ENCODE measurements around the gene C3orf18.

C3orf18 gene

GRCh38 chr3:50567386-50568167, at the start of gene C3orf18:
Gene C3orf18 (minus strand): TSS chr3:50567747. CDS start chr3:50565699, 2,048 bp downstream.
- Histone ChIP-seq H3K27me3 (replicated peaks; ENCODE audit: control insufficient read depth, insufficient read depth, low read length) (no peaks in the 10 kb centered on the region), H3K4me1 (ENCODE audit: control insufficient read depth, insufficient read depth, low read length) (peaks cover 40% of the 10 kb centered on the region), H3K9me3 (ENCODE audit: control insufficient read depth, low read length) (no peaks in the 10 kb centered on the region)

DNA sequence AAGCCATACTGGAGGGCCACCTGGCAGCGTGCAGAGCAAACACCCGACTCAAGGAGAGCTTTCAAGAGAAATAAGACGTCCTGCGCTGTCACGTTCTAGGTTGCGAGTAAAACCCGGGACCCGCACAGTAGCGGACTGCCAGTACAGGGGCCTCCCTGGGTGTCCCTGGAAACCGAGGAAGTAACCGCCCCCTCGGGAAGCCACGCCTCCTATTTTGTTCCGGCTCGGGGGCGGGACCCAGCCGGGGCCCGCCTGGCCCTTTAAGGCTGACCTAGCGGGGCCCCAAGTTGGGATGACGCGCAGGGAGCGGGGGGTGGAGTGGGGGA, 49.2 kb upstream of the C3orf18 start:
- no peaks in the 10 kb centered on the region for H3K9me3 ChIP-seq (ENCODE audit: control insufficient read depth, low read length)
- H3K27me3 ChIP-seq (replicated peaks; ENCODE audit: control insufficient read depth, insufficient read depth, low read length), result no peaks in the 10 kb centered on the region
- H3K36me3 ChIP-seq (ENCODE audit: control insufficient read depth, insufficient read depth, low read length, severe bottlenecking), result no peaks in the 10 kb centered on the region
- H3K9ac ChIP-seq (ENCODE audit: low read length), result peak overlapping the region; percentile 69
- peak; percentile 97 for DNase-seq (ENCODE audit: low read depth)
- H3K4me3 ChIP-seq (ENCODE audit: low read length), result peak overlapping the region; percentile 89
- peaks cover 35% of the 10 kb centered on the region for H3K4me1 ChIP-seq (ENCODE audit: control insufficient read depth, insufficient read depth, low read length)

More at GRCh38 chr3:50567386-50568167, at the start of gene C3orf18:
- peak; percentile 91 for DNase-seq (ENCODE audit: low read depth)
- Histone ChIP-seq H3K36me3 (ENCODE audit: control insufficient read depth, insufficient read depth, low read length, severe bottlenecking) (no peaks in the 10 kb centered on the region), H3K9ac (ENCODE audit: low read length) (peak within 1 kb of the TSS; percentile 98), H3K4me3 (ENCODE audit: low read length) (peak within 1 kb of the TSS; percentile 99)

- Histone ChIP-seq H3K27me3 (replicated peaks; ENCODE audit: control insufficient read depth, insufficient read depth, low read length) (no peaks in the 10 kb centered on the region), H3K9ac (ENCODE audit: low read length) (peak overlapping the region; percentile 69), H3K36me3 (ENCODE audit: control insufficient read depth, insufficient read depth, low read length, severe bottlenecking) (no peaks in the 10 kb centered on the region), H3K9me3 (ENCODE audit: control insufficient read depth, low read length) (no peaks in the 10 kb centered on the region), H3K4me1 (ENCODE audit: control insufficient read depth, insufficient read depth, low read length) (peaks cover 38% of the 10 kb centered on the region), H3K4me3 (ENCODE audit: low read length) (peak overlapping the region; percentile 89)
- DNase-seq (ENCODE audit: low read depth), result peak; percentile 94
These were observed 48.6 kb upstream of the C3orf18 start for GRCh38 chr3:50616003-50616769.

- Histone ChIP-seq H3K4me3 (ENCODE audit: low read length) (no peak overlapping the region), H3K36me3 (ENCODE audit: control insufficient read depth, insufficient read depth, low read length, severe bottlenecking) (no peaks in the 10 kb centered on the region), H3K4me1 (ENCODE audit: control insufficient read depth, insufficient read depth, low read length) (peaks cover 42% of the 10 kb centered on the region), H3K27me3 (replicated peaks; ENCODE audit: control insufficient read depth, insufficient read depth, low read length) (no peaks in the 10 kb centered on the region), H3K9me3 (ENCODE audit: control insufficient read depth, low read length) (no peaks in the 10 kb centered on the region), H3K9ac (ENCODE audit: low read length) (no peak overlapping the region)
- DNase-seq (ENCODE audit: low read depth), result no peak
These were observed 47.6 kb upstream of the C3orf18 start for GRCh38 chr3:50615190-50615589.

DNA sequence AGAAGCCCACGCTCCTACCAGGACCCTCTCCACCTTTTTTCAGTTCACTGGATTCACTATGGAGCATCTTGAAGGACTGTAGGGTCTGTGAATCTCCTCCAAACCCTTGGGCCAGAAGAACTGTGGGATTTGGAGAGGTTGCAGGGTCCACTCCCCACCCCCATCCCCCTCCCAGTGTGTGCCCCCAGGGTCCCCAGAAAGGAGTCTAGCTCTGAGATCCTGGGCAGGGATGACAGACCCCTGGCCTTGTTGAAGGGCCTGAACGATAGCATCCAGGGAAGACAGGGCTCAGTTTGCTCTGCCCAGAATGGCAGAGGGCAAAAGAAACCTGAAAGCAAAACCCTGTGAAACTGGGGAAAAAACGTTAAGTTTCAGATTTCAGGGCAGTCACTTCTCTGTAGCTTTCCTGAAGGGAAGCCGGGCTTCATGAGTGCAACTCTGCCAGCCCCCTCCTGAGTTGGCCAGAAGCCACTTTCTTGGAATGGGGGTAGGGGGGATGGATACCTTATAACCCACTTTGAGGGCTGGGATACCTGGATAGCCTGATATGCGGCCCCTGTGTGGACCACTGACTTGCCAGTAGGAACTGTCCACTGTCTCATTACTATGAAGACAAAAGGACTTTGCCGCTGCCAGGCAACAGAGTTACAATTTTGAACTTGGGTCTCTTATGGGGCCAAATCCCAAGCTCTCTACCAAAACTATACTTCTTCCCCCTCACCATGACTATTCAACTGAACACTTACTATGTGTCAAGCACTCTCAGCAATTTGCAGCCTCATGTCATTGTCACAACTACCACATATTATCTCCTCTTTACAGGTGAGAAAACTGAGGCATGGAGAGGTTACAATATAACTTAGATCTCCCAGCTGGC, 45.7 kb upstream of the C3orf18 start:
- no peaks in the 10 kb centered on the region for H3K27me3 ChIP-seq (replicated peaks; ENCODE audit: control insufficient read depth, insufficient read depth, low read length)

DNA sequence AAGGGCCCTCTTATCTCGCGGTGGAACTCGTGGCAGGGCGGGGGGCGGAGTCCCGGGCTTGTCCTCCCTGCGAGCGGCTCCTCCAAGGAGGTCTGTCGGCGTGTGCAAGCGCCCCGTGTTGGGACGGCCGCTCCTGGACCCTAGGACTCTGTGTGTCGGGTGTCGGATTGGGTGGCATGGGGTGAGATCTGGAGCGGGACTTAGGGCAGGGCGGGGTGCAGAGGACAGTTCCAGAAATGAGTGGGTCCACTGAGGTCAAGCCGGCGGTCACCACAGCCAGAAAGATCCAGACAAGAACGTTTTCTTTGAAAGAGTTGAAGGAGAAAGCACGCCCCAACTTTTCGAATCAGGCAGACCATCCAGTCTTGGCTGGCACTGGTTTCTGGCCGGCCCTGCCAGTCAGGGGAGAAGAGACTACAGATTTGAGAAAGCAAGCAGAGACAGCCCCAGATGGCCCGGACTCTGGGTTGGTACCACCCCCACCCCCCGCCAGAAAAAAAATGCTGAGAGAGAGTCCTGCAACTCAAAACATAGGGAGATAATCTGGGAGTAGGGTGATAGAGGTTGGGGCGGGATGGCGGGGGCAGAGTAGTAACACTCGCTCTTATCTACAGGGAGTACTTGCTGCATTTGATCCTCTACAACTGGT, 44.8 kb upstream of the C3orf18 start:
- Histone ChIP-seq H3K4me1 (ENCODE audit: control insufficient read depth, insufficient read depth, low read length) (peaks cover 41% of the 10 kb centered on the region), H3K36me3 (ENCODE audit: control insufficient read depth, insufficient read depth, low read length, severe bottlenecking) (peaks cover 9% of the 10 kb centered on the region), H3K4me3 (ENCODE audit: low read length) (peak overlapping the region; percentile 89), H3K9me3 (ENCODE audit: control insufficient read depth, low read length) (no peaks in the 10 kb centered on the region), H3K27me3 (replicated peaks; ENCODE audit: control insufficient read depth, insufficient read depth, low read length) (no peaks in the 10 kb centered on the region), H3K9ac (ENCODE audit: low read length) (peak overlapping the region; percentile 88)
- no peak for DNase-seq (ENCODE audit: low read depth)

More for the DNA sequence above, 45.7 kb upstream of the C3orf18 start:
- peaks cover under 1% of the 10 kb centered on the region for H3K36me3 ChIP-seq (ENCODE audit: control insufficient read depth, insufficient read depth, low read length, severe bottlenecking)
- H3K9ac ChIP-seq (ENCODE audit: low read length), result peak overlapping the region; percentile 88
- peaks cover 49% of the 10 kb centered on the region for H3K4me1 ChIP-seq (ENCODE audit: control insufficient read depth, insufficient read depth, low read length)
- peak overlapping the region; percentile 89 for H3K4me3 ChIP-seq (ENCODE audit: low read length)
- H3K9me3 ChIP-seq (ENCODE audit: control insufficient read depth, low read length), result no peaks in the 10 kb centered on the region
- no peak for DNase-seq (ENCODE audit: low read depth)

- no peaks in the 10 kb centered on the region for H3K27me3 ChIP-seq (replicated peaks; ENCODE audit: control insufficient read depth, insufficient read depth, low read length)
These were observed 44.1 kb upstream of the C3orf18 start, which contains the start of gene CISH for GRCh38 chr3:50611464-50612233. Gene CISH (minus strand): TSS chr3:50611774. CDS start chr3:50611650, 124 bp downstream.

DNA sequence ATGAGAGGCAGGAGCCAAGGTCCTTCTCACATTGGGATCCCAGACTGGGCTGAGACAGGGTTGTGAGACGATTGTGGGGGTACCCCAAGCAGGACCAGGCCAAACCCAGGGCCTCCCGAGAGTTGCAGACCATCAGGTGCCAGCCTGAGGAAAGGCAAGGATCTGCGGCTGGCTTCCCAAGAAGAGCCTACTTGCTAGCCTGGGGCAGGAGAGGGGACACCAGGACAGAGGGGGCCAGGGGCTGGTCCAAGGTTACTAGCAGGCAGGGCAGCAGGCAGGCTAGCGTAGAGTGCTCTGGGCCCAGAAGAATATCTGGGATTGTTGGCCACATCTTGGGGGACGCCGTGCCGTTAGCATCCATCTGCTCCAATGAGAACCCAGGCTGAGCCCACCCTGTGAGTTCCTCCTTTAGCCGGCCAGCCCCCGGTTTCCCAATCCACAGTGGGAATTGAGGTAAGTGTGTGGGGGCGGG, 43.5 kb upstream of the C3orf18 start:
- no peaks in the 10 kb centered on the region for H3K9me3 ChIP-seq (ENCODE audit: control insufficient read depth, low read length)
- H3K9ac ChIP-seq (ENCODE audit: low read length), result peak overlapping the region; percentile 90
- no peaks in the 10 kb centered on the region for H3K27me3 ChIP-seq (replicated peaks; ENCODE audit: control insufficient read depth, insufficient read depth, low read length)
- H3K4me1 ChIP-seq (ENCODE audit: control insufficient read depth, insufficient read depth, low read length), result peaks cover 35% of the 10 kb centered on the region
- DNase-seq (ENCODE audit: low read depth), result no peak
- H3K36me3 ChIP-seq (ENCODE audit: control insufficient read depth, insufficient read depth, low read length, severe bottlenecking), result peaks cover 20% of the 10 kb centered on the region
- H3K4me3 ChIP-seq (ENCODE audit: low read length), result peak overlapping the region; percentile 89

More at GRCh38 chr3:50611464-50612233, 44.1 kb upstream of the C3orf18 start, which contains the start of gene CISH:
- Histone ChIP-seq H3K4me1 (ENCODE audit: control insufficient read depth, insufficient read depth, low read length) (peaks cover 41% of the 10 kb centered on the region), H3K36me3 (ENCODE audit: control insufficient read depth, insufficient read depth, low read length, severe bottlenecking) (peaks cover 15% of the 10 kb centered on the region), H3K9me3 (ENCODE audit: control insufficient read depth, low read length) (no peaks in the 10 kb centered on the region), H3K4me3 (ENCODE audit: low read length) (peak within 1 kb of the TSS; percentile 89), H3K9ac (ENCODE audit: low read length) (peak within 1 kb of the TSS; percentile 90)
- peak; percentile 96 for DNase-seq (ENCODE audit: low read depth)

DNA sequence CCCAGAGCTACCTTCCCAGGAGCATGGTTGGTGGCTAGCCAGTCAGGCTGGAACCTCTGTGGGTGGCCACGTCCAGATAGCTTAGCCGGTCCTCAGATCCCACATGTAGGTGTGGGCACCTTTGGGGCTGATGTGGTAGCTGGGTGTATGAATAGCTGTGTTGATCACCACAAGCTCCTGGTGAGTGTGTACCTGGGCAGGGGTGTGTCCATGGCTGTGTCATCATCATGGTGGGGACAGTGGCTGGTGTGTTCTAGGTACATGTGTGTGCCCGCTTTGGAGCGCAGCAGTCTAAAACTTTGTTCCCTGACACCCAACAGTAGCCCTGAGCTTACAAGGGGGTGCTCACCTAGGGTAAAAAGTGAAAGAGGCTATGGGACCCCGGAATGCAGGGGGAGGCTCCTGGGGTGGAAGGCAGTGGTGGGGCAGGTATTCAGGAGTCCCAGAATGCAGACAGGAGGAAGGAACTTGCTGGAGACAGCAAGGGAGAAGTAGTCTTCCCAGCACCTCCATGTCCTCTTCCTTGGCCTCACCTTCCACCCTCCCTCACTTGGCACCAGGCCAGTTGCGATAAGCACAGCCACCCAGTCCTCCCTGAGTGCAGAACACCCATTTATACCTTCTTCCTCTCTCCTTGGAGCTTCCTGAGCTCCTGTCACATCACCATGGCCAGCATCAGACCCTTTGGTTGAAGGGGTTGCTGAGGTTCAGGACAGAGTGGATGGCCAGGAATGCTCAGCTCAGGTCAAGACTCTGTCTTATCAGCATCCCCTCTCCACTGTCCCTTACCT, 42.8 kb upstream of the C3orf18 start:
- H3K27me3 ChIP-seq (replicated peaks; ENCODE audit: control insufficient read depth, insufficient read depth, low read length), result no peaks in the 10 kb centered on the region
- no peaks in the 10 kb centered on the region for H3K9me3 ChIP-seq (ENCODE audit: control insufficient read depth, low read length)
- peaks cover 34% of the 10 kb centered on the region for H3K4me1 ChIP-seq (ENCODE audit: control insufficient read depth, insufficient read depth, low read length)
- H3K4me3 ChIP-seq (ENCODE audit: low read length), result peak overlapping the region; percentile 89
- peaks cover 20% of the 10 kb centered on the region for H3K36me3 ChIP-seq (ENCODE audit: control insufficient read depth, insufficient read depth, low read length, severe bottlenecking)
- no peak for DNase-seq (ENCODE audit: low read depth)
- peak overlapping the region; percentile 90 for H3K9ac ChIP-seq (ENCODE audit: low read length)
